Esophagus squamous epithelium (tissue), 5 donors: ENCODE results near the gene C10orf95. TPM values are rescaled to one million over a fixed set of nuclear protein-coding genes. Genes with fewer than 3 reads are reported as not detected.

Experiments
- DNase-seq: peaks from one replicate; lab custom pipeline; 2025; lab: John Stamatoyannopoulos, UW
- H3K27ac ChIP-seq, 4 donors: fragments of 200-600 bp; sonication (generic); one replicate each; pipeline ENCODE4 v1.5.1; 2016 to 2019; ENCODE audit warnings: mild to moderate bottlenecking in 1 of 4
- H3K27me3 ChIP-seq, 4 donors: fragments of 200-600 bp; sonication (generic); 1 replicate in 3 of 4; 2 replicates in 1 of 4; pipeline versions ENCODE4 v1.5.1 to v1.6.0; 2017 to 2021; ENCODE audit warnings: antibody characterized with exemption in 1 of 4
- H3K36me3 ChIP-seq, 3 donors: fragments of 200-600 bp; sonication (generic); one replicate each; pipeline ENCODE4 v1.5.1; 2016 to 2019
- H3K4me1 ChIP-seq, 3 donors: fragments of 200-600 bp; sonication (generic); one replicate each; pipeline ENCODE4 v1.5.1; 2017 to 2019
- H3K4me3 ChIP-seq, 4 donors: fragments of 200-600 bp; sonication (generic); 1 replicate in 3 of 4; 2 replicates in 1 of 4; pipeline ENCODE4 v1.5.1; 2016 to 2019; ENCODE audit warnings: mild to moderate bottlenecking in 2 of 4, moderate library complexity in 1 of 4
- H3K9me3 ChIP-seq, 3 donors: fragments of 200-600 bp; sonication (generic); one replicate each; pipeline ENCODE4 v1.5.1; 2016 to 2019
- POLR2A ChIP-seq, 4 donors: fragments of 450-650 bp; IDR thresholded peaks; one replicate each; pipeline ENCODE4 v1.6.1; 2017; ENCODE audit warnings: antibody characterized with exemption in 4 of 4, mild to moderate bottlenecking in 4 of 4, moderate library complexity in 3 of 4
- WGBS, 2 donors: methylation state at CpG; one replicate each; pipeline ENCODE4 v1.1.5; 2018; 5-methylcytosine and 5-hydroxymethylcytosine counted together
- intact Hi-C: fragments of 100-400 bp; cut with DNase I; formaldehyde crosslinking; loops from one replicate; pipeline ENCODE4 v1.15.0; 2022
- total RNA-seq, 4 donors: library from RNA; depleted of rRNA; stranded (reverse); fragments of >200 nt; gene quantifications; one replicate each; pipeline ENCODE4 v1.1.0, GENCODE V29; 2016
- TF ChIP-seq, protein P1 (sequence below), 6 experiments: fragments of 450-650 bp in 4 of 6; fragments of 200-600 bp in 2 of 6; sonication (generic) in 2 of 6; IDR thresholded peaks; one replicate each; pipeline ENCODE4 v1.5.1; 2016 to 2019; ENCODE audit warnings: antibody characterized with exemption in 6 of 6, mild to moderate bottlenecking in 4 of 6, moderate library complexity in 4 of 6
- donor health status: DM: yes; HTN: yes; CAD: no.

C10orf95 gene
- total RNA-seq, 4 donors from 2014 or later = 0.23 to 1.9 (median 1.1) TPM; not detected in 1

DNA sequence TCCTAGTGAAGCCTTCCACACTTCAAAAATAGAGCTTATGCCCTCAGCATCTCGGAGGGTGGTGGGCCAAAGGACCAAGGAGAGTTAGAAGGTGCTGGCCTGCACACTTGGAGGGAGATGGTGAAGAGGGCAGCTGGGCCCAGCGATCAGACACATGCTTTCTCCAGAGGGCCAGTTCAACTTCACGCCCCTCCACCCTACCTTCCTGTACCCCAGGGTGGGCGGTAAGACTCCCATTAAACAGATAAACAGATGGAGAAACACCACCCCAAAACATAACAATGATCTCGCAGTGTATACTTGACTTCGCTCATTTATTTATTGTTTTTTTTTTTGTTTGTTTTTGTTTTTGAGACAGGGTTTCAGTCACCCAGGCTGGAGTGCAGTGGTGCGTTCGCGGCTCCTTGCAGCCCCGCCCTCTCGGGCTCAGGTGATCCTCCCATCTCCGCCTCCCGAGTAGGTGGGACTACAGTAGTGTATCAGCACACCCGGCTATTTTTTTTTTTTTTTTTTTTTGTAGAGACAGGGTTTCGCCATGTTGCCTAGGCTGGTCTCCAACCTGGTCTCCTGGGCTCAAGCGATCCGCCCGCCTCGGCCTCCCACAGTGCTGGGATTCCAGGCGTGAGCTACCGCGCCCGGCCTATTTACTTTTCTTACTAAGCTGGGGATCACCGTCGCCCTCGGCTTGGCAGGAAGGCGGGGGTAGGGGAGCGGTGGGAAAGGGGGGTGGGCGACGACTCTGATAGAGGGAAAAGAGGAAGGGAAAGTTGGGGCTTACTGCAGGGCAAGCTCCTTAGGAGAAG, 1.8 kb downstream of the C10orf95 start:
- intact Hi-C loops = no loop called here
- peak; percentile 28 for DNase-seq
- H3K36me3 ChIP-seq = no peaks in the 10 kb centered on the region
- peaks cover 16 to 41% (median 16%) of the 10 kb centered on the region in 3 donors for H3K4me1 ChIP-seq
- TF ChIP-seq POLR2A (IDR thresholded peaks at IDR 0.05) = no peak
- TF ChIP-seq, protein P1, sequence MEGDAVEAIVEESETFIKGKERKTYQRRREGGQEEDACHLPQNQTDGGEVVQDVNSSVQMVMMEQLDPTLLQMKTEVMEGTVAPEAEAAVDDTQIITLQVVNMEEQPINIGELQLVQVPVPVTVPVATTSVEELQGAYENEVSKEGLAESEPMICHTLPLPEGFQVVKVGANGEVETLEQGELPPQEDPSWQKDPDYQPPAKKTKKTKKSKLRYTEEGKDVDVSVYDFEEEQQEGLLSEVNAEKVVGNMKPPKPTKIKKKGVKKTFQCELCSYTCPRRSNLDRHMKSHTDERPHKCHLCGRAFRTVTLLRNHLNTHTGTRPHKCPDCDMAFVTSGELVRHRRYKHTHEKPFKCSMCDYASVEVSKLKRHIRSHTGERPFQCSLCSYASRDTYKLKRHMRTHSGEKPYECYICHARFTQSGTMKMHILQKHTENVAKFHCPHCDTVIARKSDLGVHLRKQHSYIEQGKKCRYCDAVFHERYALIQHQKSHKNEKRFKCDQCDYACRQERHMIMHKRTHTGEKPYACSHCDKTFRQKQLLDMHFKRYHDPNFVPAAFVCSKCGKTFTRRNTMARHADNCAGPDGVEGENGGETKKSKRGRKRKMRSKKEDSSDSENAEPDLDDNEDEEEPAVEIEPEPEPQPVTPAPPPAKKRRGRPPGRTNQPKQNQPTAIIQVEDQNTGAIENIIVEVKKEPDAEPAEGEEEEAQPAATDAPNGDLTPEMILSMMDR (IDR thresholded peaks at IDR 0.05) = no peak
- peak overlapping the region; percentile 81 to 93 (median 90) for H3K27ac ChIP-seq
- H3K27me3 ChIP-seq = no peaks in the 10 kb centered on the region
- 5 to 15% methylated on average over 16 to 26 of the region's 30 CpGs for WGBS, 2 donors
- H3K9me3 ChIP-seq = no peaks in the 10 kb centered on the region
- peak overlapping the region; percentile 51 to 95 (median 86) for H3K4me3 ChIP-seq

DNA sequence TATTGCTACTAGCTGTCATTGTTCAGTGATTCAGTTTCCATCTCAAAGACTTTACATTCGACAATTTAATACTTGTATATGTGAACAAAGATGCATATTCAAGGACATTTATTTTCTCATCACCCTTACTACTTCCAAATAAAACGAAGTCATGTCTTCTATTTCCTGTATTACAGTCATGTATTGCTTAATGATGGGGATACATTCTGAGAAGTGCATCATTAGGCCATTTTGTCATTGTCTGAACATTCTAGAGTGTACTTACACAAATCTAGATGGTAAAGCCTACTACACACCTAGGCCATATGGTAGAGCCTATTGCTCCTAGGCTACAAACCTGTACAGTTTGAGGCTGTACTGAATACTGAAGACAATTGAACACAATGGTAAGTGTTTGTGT, 6.5 kb downstream of the C10orf95 start:
- Histone ChIP-seq H3K4me3 (no peak overlapping the region), H3K36me3 (no peaks in the 10 kb centered on the region), H3K4me1 (peaks cover 0 to 8% (median 0%) of the 10 kb centered on the region in 3 donors), H3K27ac (no peak overlapping the region), H3K27me3 (no peaks in the 10 kb centered on the region), H3K9me3 (no peaks in the 10 kb centered on the region)
- intact Hi-C loops = no loop called here
- no peak for DNase-seq
- 71 to 79% methylated on average over 2 of the region's 2 CpGs for WGBS, 2 donors
- TF ChIP-seq, protein P1 (IDR thresholded peaks at IDR 0.05) = no peak
- no peak for TF ChIP-seq POLR2A (IDR thresholded peaks at IDR 0.05)

DNA sequence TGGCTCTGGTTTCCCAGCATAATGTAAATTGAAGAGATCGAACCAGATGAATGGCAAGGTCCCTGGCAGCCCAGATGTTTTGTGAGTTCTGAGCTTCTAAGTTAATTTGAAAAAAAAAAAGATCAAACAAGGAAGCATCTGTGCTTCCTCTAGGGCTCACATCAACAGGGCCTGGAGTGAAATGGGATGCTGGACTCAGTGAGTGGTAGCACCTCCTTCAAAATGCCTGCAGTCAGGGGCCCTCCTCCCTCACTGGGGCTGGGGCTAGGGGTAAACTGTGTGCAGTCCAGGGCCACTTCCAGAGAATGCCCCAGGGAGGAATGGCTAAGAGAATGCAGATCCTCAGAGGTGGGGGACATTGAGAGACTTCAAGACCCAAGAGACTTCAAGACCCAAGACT, 13.0 kb downstream of the C10orf95 start:
- peaks cover 0 to 28% (median 0%) of the 10 kb centered on the region in 4 donors for H3K27me3 ChIP-seq
- DNase-seq = no peak
- intact Hi-C loops = no loop called here
- H3K4me3 ChIP-seq = no peak overlapping the region
- H3K27ac ChIP-seq = no peak overlapping the region
- no peaks in the 10 kb centered on the region for H3K9me3 ChIP-seq
- TF ChIP-seq POLR2A (IDR thresholded peaks at IDR 0.05) = no peak
- TF ChIP-seq, protein P1 (IDR thresholded peaks at IDR 0.05) = no peak
- peaks cover 0 to 30% (median 3%) of the 10 kb centered on the region in 3 donors for H3K4me1 ChIP-seq
- H3K36me3 ChIP-seq = no peaks in the 10 kb centered on the region
- 88 to 93% methylated on average over 1 of the region's 1 CpG for WGBS, 2 donors

DNA sequence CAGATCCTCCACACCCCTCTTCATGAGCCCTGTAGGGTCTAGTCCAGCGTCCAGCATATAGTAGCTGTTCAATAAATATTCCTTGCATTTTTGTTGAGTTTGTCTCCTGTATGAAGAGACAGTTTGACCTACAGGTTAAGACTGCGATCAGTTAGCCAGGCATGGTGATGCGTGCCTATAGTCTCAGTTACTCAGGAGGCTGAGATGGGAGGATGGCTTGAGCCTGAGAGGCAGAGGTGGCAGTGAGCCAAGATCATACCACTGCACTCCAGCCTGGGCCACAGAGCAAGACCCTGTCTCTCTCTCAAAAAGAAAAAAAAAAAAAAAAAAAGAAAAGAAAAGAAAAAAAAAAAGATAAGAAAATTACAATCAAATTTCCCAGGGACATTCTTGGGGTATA, 13.8 kb downstream of the C10orf95 start:
- 83% methylated on average over 2 of the region's 3 CpGs; no CpG with 5 or more reads in 1 of the 2 donors for WGBS, 2 donors

More for the DNA sequence above, 13.8 kb downstream of the C10orf95 start:
- peaks cover 0 to 37% (median 5%) of the 10 kb centered on the region in 3 donors for H3K4me1 ChIP-seq
- H3K36me3 ChIP-seq = no peaks in the 10 kb centered on the region
- H3K27me3 ChIP-seq = peaks cover 0 to 29% (median 0%) of the 10 kb centered on the region in 4 donors
- TF ChIP-seq POLR2A (IDR thresholded peaks at IDR 0.05) = no peak
- TF ChIP-seq, protein P1 (IDR thresholded peaks at IDR 0.05) = no peak
- no peaks in the 10 kb centered on the region for H3K9me3 ChIP-seq
- H3K27ac ChIP-seq = no peak overlapping the region
- no peak for DNase-seq
- H3K4me3 ChIP-seq = no peak overlapping the region
- intact Hi-C loops = no loop called here
